ENCODE measurements around the gene TPP1. TPM values are rescaled to one million over a fixed set of nuclear protein-coding genes. Genes with fewer than 3 reads are reported as not detected.

TPP1 gene
- total RNA-seq, result 10 to 100 TPM; 27.1 to 74.9 (median 40.7) TPM

- DNase-seq, result peak; percentile 92 to 97
- Histone ChIP-seq H3K4me3 (peak within 1 kb of the TSS; percentile 57 to 90), H3K36me3 (no peaks in the 10 kb centered on the region), H3K9me3 (no peaks in the 10 kb centered on the region), H3K27ac (peak within 1 kb of the TSS; percentile 82 to 97), H3K4me1 (peaks cover 0 to 16% of the 10 kb centered on the region in 2 donors), H3K27me3 (no peaks in the 10 kb centered on the region)
- intact Hi-C loops (cut with DNase I; ENCODE audit: low total_unique reads), result loop anchor here (10.0 kb wide), 1 partner anchor 66 kb away; the partner anchor contains the start of gene MRPL17
- TF ChIP-seq CTCF (IDR thresholded peaks at IDR 0.05) (peak in 1 of 4 experiments; percentile 8), POLR2A (IDR thresholded peaks at IDR 0.05) (peak; percentile 80 to 95)
Observed at GRCh38 chr11:6619004-6619745, at the start of gene TPP1. TPP1 (minus strand) TSS chr11:6619422; CDS start chr11:6619400, 22 bp downstream.

GRCh38 chr11:6667733-6668374, 48.6 kb upstream of the TPP1 start:
- Histone ChIP-seq H3K36me3 (no peaks in the 10 kb centered on the region), H3K27ac (peak overlapping the region in 1 of 2 donors; percentile 50), H3K4me3 (no peak overlapping the region), H3K27me3 (no peaks in the 10 kb centered on the region), H3K9me3 (no peaks in the 10 kb centered on the region), H3K4me1 (no peaks in the 10 kb centered on the region)
- TF ChIP-seq CTCF (IDR thresholded peaks at IDR 0.05), result peak; percentile 45 to 59 (median 56)
- TF ChIP-seq POLR2A (IDR thresholded peaks at IDR 0.05), result no peak
- DNase-seq, result no peak
- intact Hi-C loops (cut with DNase I; ENCODE audit: low total_unique reads), result no loop called here

GRCh38 chr11:6666302-6667183, 47.3 kb upstream of the TPP1 start:
- Histone ChIP-seq H3K9me3 (no peaks in the 10 kb centered on the region), H3K27ac (no peak overlapping the region), H3K36me3 (no peaks in the 10 kb centered on the region), H3K4me1 (no peaks in the 10 kb centered on the region), H3K4me3 (no peak overlapping the region), H3K27me3 (no peaks in the 10 kb centered on the region)
- intact Hi-C loops (cut with DNase I; ENCODE audit: low total_unique reads), result no loop called here
- TF ChIP-seq POLR2A (IDR thresholded peaks at IDR 0.05) (no peak), CTCF (IDR thresholded peaks at IDR 0.05) (no peak)
- no peak for DNase-seq

- no peaks in the 10 kb centered on the region for H3K9me3 ChIP-seq
- no peak for DNase-seq
- peak overlapping the region; percentile 64 to 71 for H3K27ac ChIP-seq
- intact Hi-C loops (cut with DNase I; ENCODE audit: low total_unique reads), result no loop called here
- H3K36me3 ChIP-seq, result no peaks in the 10 kb centered on the region
- H3K4me1 ChIP-seq, result no peaks in the 10 kb centered on the region
- H3K4me3 ChIP-seq, result no peak overlapping the region
- H3K27me3 ChIP-seq, result no peaks in the 10 kb centered on the region
- TF ChIP-seq CTCF (IDR thresholded peaks at IDR 0.05), result no peak
- no peak for TF ChIP-seq POLR2A (IDR thresholded peaks at IDR 0.05)
Observed at GRCh38 chr11:6664551-6664950, 45.3 kb upstream of the TPP1 start.
